COR-L47 (cell line): ENCODE results near the gene ACTR1B.
"Not testable (repeated sequence)": the region's sequence is repeated elsewhere in the genome, so short reads cannot be mapped to it uniquely, and the experiment has no call there.

Experiments used
- DNase-seq: peaks from one replicate; lab custom pipeline; 2025; lab: John Stamatoyannopoulos, UW

ACTR1B gene

DNA sequence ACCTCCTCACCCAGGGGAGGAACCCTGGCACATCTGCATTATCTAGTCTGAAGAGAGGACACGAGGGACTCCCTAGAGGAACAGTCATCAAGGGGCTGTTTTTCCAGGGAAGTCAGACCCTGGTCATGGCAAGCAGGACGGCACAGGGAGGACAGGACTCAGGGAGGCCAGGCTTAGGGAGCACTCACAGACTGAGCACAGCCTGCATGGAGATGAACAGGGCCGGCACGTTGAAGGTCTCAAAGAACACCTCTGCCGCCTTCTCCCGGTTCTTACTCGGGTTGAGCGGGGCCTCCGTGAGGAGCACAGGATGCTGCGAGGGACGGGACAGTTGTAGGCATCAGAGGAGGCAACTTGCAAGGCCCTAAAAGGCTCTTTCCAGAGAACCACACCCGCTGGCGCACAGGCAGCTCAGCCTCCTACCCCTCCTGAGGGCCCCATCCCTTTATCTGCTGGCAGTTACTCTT is 5.1 kb downstream of the ACTR1B start:
- DNase-seq: no peak

DNA sequence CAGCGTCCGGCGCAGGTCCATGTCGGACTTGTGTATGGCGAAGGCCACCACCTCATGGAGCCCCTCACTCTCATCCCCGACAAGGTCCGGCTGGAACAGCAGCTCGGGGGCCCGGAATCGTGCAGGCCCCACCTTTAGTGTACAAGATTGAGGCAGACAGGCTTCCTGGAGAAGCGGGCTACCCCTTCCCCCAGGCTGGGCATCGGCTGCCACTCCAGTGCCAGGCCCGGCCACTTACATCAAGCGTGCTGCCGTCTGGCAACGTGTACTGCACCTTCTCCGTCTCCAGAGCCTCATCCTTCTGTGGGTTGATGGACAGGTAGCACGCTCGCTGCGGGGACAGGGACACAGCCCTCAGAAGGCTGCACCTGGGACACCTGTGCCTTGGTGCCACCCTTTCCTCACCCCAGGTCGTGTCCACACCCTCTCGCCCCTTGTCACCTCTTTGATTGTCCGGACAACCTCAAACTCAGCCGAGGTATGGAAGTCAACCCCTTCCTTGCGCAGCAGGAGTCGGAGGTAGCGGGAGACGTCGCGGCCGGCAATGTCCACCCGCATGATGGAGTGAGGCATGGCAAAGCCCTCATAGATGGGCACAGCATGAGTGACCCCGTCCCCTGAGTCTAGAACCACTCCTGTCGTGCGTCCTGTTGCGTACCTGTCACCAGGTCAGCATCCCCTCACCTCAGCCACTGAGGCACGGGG is 5.7 kb downstream of the ACTR1B start:
- DNase-seq: no peak

DNA sequence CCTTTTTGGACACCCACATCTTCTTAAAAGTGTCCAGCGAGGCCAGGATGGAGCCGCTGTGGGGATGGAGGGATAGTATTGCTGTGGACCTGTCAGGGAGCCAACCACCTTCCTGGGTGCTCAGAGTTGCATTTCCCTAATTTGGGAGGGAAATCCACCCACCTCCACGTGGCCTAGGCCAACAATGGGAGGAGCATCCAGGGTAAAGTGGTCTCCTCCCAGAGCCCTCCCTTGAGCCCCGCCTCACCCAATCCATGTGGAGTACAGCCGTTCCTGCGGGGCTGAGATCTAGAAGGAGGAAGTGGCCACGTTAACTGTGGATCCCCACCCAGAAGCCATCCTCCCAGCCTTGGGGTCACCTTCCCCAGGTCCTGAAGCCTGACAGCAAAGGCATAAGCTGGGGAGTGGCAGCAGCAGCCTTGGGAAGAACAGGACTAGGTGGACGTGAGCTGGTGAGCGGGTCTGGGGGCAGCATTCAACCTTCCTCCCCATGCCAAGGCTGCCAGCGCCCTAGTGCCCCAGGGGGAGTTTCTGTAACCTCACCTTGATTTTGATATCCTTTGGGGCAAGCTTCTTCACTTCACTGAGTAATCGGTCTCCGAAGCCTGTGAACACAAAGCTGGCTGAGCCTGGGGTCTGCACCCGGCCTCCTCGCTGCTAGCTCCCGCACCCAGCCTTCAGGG is 6.8 kb downstream of the ACTR1B start:
- no peak for DNase-seq

DNA sequence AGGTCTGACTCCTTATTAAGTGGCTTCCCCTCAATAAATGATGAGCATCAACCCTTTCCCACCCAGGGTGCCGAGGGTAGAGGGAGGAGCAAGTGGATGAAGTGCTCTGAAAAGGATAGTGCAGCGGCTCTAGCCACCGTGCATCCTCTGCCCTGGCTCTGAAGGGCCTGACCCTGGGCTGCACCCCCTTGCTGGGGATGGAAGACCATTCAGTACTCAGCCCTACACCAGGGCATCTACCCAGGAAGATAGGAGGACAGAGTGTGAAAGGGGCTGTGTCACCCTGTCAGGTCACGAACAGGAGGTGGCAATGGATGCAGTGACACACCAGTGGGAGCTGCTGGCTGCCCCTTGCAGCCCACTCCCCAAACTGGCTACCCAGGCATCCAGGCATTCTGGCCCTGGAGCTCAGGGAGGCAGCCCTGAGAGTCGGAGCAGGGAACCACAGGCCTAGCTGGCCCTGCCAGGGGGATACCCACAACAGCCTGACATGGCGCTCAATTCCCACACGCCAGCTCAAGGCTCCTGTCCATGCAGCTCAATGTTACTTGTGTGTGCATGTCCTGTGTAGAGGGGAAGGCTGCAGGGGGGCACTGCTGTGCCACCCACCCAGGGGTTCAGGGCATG is 7.6 kb downstream of the ACTR1B start:
- no peak for DNase-seq

DNA sequence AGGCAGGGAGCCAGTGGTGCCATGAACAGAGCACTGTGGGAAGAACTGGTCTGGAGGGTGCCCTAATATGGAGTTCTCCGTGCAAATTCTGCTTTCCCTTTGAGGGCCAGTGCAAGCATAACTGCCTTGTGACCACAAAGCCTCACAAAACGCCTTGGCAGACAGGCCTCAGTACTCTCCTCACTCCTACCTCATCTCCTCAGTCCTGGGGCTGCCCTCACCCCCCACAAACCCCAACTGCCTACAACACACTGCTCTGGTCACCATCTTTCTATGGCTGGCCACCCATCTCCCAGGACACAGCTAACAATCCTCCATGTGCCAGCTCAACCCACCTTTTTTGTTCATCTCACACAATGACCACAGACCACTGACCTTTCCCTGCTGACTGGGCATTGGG is 9.1 kb downstream of the ACTR1B start:
- DNase-seq: no peak

DNA sequence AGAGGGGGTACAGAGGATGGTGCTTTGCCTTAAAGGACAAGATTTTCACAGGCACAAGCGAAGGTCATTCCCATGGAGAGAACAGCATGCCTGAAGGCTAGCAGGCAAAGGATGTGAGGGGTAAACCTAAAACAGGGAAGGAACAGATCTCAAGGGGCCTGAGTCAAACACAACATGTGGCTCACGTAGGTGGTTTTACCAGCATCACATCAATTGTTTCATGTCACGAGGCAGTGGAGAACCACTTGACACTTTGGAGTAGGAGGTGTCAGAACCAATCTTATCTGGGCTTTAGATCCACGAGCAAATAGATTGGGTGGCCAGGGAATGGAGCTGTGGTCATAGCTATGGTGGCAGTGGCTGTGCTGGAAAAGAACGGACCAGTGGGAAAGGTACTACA is 9.5 kb downstream of the ACTR1B start:
- no peak for DNase-seq

DNA sequence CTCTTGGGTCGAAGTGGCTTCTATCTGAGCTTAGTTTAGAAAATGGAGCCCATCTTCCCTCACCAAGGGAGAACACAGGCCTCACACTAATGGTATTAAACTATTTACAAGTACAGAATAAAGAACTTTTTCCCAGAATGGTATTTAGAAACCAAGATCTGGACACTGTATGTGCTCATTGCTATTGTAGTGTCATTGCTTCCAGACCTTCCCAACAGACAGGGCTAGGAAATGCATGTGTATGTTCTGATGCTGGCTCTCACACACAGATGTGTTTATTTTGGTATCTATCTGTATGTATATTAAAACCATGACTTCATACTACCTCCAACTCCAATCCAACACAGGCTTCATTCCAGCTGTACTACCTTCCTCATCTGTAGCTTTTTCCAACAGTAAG is 10.0 kb downstream of the ACTR1B start:
- DNase-seq: no peak

DNA sequence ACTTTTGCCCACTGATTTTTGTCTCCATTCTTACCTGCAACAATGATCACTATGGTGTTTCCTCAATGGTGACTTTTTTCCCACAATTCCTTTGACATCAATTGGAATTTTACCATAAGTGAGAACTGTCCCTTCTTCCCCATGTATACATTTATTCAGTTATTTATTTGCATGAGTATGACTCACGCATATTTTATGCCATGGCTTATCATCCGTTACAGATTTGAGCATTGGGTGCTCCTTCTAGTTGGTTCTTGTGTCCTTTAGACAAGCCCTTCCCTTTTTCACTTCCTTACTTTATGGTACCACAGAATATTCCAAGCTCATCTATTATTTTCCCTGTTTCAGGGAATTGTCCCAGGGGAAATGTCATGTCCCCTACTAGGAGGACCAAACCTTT is 10.4 kb downstream of the ACTR1B start:
- DNase-seq: no peak

DNA sequence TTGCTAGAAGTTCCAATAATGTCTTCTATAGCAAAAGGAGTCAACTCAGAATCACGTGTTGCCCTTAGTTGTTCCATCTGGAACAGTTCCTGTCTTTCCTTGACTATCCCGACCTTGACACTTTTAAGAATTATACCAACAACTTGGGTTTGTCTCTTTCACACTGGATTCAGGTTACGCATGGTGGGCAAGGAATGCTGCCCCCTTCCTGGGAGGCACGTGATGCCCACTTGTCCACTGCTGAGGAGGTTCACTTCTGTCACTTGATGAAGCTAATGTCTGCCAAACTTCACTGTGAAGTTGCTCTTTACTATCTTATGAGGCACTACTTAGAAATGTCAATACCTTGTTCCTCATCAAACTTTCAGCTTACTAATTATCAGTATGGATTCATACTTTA is 12.7 kb downstream of the ACTR1B start:
- no peak for DNase-seq

DNA sequence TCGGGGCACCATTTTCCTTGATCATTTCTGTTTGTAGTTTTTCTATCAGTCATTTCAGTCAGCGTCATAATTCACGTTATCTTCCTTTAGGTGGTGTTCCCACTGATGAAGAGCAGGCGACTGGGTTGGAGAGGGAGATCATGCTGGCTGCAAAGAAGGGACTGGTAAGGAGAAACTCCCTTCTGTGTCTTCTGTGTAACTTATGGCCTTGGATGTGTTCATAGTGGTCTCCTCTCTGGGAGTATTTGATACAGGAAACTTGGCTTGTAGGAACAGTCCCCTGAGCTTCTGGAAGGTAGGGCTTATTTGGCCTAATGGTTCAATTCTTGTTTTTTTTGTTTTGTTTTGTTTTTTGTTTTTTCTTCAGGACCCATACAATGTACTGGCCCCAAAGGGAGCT is 16.9 kb downstream of the ACTR1B start:
- DNase-seq: no peak

DNA sequence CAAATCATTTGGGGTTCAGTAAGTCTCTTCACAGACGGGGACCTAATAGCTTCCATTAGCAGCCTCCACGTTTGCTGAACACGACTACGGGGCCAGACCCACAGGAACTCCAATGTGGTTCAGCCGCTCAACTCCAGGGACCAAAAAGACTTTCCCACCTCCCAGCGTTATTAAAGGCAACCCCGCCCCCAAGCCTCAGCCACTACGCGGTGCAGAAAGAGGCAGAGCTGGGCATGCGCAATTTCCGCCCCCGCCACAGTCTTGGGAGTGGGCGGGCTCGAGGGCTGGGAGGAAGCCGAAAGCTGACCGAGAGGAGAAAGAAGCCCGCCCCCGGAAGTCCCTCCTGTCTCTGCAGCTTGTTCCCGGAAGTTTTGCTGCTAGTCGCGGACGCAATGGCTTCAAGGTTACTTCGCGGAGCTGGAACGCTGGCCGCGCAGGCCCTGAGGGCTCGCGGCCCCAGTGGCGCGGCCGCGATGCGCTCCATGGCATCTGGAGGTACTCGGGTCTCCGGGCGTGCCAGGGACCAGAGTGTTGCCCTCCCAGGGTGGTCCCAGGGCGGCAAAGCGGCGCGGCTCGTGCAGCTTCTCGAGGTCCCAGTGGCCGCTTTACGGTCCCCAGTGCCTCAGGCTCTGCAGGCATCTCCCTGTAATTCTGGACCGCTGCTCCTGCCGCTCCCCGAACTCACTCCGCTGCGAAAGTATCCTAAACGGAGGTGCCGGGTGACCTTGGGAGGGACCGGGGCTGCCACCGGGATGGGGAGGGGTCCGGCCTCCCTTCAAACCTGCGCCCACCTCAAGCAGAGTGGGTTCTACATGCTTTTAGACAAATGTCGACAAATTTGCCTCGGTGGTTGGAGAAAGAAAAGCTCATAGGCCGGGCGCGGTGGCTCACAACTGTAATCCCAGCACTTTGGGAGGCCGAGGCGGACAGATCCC is 17.9 kb downstream of the ACTR1B start, which contains the start of gene COX5B:
COX5B (plus strand) TSS at position 368 of the 935 bp plus-strand sequence; CDS start at position 393, 25 bp downstream.
- peak; percentile 97 for DNase-seq

DNA sequence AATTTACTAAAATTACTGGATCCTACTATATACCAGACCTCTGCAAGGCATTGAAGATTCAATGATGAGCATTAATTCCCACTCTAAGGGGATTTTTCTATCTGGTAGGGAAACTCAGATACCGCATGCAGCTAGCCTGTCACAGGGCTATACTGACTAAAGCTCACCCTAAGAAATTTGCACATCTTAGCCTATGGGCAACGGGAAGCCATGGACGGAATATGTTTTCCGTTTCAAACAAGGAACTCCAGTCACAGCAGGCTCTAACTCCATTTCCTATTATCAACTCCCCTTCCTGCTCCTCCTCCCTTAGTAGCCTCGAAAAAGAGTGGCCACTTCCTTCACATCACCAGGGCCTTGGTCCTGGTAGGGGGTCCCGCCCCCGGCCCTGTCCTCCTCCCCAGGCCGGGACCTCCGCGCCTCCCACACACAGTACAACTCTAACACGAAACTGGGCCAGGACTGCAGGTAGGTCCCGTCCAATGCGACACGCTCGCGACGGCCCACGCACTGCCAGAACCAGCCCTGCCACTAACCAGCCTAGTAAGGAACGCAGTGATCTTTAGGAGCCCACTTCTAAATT is 18.6 kb downstream of the ACTR1B start:
- DNase-seq: no peak

DNA sequence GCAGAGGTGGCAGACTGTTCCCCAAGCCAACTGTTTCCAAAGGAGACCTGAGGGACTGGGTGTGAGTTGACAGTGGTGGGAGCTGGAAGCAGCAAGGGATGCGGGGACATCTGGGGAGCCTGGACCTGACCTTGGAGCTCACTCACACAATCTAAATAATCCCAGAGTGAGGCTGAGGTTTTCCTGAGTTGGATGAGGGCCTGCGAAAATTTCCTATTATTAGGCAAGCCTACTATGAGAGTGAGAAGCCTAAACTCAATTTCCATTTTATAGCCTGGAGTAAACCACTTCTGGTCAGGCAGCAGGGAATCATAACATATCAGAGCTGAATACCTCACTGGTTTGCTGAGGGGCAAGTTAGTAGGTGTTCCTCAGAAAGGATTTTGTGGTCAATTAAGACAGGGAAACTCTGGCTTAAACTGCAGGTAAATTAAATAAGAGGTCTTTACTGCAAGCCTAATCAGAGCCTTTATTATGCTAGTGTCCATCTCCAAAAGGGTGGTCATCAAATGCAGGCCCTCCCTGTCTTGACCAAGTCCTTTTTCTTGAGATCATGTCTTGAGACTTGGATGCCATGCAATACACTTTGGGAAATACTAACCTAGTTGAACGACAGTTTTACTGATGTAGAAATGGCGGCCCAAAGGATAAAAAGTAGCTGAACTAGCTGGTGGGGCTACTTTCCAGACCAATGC is 19.7 kb downstream of the ACTR1B start:
- DNase-seq: no peak

DNA sequence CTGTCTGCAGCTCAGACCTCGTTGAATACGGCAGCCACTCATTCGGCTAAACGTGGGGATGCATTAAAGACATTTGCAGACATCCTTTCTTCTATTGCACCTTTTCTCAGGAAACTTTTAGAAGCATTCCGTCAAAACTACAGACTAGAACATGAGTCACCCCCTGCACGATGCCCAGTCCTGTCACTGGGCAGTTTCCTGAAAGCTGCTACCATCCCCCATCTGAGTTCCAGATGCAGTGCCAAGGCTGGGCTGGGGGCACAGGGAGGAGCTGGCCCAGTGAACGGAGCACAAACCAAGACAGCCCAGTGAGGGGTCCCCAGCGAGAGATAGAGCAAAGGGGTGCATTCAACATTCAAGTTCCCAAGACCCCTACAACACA is 37.8 kb downstream of the ACTR1B start:
- DNase-seq: not testable (repeated sequence)

DNA sequence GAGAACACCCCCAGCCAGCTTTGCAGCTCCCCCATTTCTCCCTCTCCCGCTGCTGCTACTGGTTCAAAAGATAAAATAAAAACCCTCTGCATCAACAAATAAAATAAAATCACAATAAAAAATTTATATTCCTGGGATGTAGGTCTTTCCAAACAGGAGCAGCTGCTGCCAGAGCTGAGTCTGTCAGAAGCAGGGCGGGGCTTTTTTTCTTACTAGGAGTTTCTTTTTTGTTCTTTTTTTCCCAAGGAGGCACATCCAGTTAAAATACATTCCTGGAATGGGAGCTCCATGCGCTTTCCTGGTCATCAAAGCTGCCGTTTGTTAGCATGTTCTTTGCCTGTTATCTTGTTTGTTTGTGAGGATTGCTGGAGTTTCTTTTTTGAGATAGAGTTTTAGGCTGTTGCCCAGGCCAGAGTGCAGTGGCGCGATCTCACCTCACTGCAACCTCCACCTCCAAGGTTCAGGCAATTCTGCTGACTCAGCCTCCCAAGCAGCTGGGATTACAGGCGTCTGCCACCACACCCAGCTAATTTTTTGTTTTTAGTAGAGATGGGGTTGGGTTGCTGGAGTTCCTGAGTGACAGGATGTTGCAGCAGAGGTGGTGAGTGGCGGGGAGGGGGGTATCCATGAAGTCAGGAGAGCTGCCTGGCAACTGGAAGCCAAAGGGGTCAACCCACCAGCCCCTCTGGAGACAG is 38.3 kb downstream of the ACTR1B start:
- not testable (repeated sequence) for DNase-seq

DNA sequence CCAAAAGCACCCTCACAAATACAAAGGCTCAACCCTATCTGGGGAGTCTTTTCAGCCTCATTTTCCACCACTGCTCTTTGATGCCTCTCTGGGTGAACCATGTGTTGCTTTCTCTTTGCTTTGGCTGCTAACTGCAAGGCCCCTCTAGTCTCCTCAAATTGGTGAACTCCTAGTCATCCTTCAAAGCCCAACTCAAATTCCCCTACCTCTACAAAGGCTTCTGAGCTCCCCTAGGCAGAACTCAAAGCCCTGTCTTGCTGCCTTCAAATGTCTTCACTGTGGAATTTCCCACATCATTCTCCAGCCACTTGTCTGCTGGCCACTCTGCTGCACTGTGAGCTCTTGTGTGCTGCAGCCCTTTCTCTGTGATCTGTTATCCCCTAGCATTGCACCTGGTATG is 40.9 kb downstream of the ACTR1B start:
- not testable (repeated sequence) for DNase-seq

DNA sequence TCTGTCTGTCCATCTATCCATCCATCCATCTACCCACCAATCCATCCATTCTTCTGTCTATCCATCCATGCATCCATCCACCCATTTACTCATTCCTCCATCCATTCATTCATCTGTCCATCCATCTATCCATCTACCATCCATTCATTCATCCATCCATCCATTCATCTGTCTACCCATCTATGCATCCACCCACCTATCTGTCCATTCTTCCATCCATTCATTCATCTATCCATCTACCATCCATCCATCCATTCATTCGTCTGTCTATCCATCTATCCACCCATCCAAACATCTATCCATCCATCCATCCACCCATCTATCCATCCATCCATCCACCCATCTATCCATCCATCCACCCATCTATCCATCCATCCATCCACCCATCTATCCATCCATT is 43.4 kb downstream of the ACTR1B start:
- not testable (repeated sequence) for DNase-seq

DNA sequence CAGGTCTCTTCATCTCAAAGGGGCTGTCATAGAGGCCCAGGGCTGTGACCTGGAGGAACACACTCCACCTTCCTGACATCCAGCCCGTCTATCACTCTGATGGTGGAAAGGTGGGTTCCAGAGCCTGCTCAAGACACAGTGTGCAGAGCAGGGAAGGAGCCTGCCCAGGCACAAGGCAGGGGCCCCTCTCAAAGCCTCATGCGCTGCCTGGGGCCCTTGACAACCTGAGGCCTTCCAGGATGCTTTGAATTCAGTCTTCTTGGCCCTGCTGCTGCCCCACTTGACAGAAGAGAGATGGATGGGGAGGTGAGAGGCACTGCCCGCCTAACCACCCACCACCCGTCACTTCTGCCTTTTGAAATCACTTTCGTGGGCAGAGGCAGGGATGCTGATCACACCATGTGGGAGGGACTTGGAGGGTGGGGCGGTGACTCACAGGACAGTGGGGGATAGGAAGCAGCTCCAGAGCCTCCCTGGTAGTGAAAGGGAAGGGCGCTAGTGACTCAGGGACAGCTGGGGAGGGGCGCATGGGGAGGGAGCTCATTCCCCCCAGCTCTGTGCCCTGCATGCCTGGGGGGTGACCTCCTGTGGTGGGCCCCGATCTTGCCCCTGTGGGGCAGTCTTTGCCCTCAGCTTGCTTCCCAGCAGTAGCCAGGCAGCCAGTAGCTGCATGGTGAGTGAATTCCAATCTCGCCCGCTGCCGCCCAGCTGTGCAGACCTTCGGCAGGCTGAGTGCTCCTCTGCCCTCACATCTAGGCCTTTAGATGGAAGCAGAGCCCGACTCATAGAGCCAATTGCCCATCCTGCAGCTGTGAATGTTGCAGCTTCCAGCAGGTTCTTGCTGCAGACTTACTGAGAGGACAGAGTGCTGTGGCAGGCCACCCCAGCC is 44.7 kb downstream of the ACTR1B start:
- not testable (repeated sequence) for DNase-seq

DNA sequence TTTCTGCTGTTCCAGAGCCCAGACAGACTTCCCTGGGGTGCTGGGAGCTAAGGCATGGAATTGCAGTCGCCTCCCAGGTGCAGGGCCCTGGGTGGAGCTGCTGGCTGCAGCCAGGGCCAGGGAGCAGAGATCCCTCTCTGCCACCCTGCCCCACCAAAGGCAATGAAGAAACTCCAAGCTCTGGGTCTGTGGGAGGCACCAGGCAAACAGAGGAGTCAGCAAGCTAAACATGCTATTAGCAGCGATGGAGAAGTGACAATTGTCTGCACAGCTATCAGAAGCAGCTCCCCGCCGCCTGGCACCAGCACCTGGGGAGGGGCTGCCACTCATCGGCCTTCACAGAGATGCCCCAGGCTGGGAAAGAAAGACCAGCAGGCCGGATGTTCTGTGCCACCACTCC is 45.9 kb downstream of the ACTR1B start:
- no peak for DNase-seq
